HS-27A (cell line): ENCODE measurements around the gene IKZF2.

Experiments used
- DNase-seq: peaks from one replicate; pipeline ENCODE4 v3.0.0-alpha.2; 2012; ENCODE audit warnings: low read depth, missing footprints

IKZF2 gene

GRCh38 chr2:212958133-212958532 is 193.3 kb downstream of the IKZF2 start:
- DNase-seq = no peak

GRCh38 chr2:212957624-212958023 is 193.8 kb downstream of the IKZF2 start:
- DNase-seq = no peak

- DNase-seq = no peak
Measured at GRCh38 chr2:212956665-212957607, 194.5 kb downstream of the IKZF2 start.

DNA sequence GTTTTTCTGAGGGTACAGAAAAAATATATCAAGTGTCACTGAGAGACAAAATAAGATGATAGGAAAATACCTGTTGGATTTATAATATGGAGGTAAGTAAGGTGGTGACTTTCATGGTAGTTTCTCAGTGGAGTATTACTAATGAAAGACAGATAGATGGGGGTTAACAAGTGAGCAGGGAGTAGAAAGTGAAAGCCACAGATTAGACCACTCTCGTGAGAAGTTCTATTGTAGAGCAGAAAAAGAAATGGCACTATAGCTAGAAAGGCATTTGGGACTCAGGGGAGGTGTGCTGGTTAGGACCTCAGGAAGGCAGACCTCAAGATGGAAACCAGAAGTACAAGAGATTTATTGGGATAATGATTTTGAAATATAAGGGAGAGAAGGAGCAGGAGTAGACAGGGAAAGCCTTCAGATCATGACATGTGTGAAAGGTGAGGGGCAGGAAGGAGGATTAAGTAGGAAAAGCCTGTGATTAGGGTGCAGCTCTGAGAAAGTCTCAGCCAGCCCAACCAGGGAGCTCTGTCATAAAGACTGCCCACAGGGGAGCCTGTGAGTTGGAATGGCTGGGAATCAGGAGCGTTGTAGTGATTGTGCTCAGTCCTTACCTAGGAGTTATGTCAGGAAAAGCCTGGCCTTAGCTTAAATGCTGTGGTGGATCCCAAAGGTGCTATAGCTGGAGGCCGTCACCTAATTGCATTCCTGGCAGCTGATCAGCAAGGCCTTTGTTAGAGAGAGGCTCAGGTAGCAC is 198.1 kb downstream of the IKZF2 start:
- DNase-seq = no peak

- no peak for DNase-seq
Measured at GRCh38 chr2:212949786-212950185, 201.6 kb downstream of the IKZF2 start.
